ENCODE results near the gene RREB1. TPM values are rescaled to one million over a fixed set of nuclear protein-coding genes. Genes with fewer than 3 reads are reported as not detected.

The RREB1 gene
- total RNA-seq, 6 experiments from 2014 or later = 17.5 to 23.5 (median 20.1) TPM

- H3K27ac Mint-ChIP-seq = no peak overlapping the region
- H3K36me3 Mint-ChIP-seq (ENCODE audit: low read depth) = no peaks in the 10 kb centered on the region
- no peak overlapping the region for H3K4me3 Mint-ChIP-seq
- peaks cover 1% of the 10 kb centered on the region; the same call in 1 of the 2 replicates for H3K27me3 Mint-ChIP-seq (ENCODE audit: insufficient read depth)
- DNase-seq = no peak
- no peaks in the 10 kb centered on the region for H3K4me1 Mint-ChIP-seq (ENCODE audit: low read depth)
- no peak for TF ChIP-seq CTCF (IDR thresholded peaks at IDR 0.05)
- H3K9me3 Mint-ChIP-seq = no peaks in the 10 kb centered on the region
These were observed 7.5 kb upstream of the RREB1 start for GRCh38 chr6:7100072-7100752.

DNA sequence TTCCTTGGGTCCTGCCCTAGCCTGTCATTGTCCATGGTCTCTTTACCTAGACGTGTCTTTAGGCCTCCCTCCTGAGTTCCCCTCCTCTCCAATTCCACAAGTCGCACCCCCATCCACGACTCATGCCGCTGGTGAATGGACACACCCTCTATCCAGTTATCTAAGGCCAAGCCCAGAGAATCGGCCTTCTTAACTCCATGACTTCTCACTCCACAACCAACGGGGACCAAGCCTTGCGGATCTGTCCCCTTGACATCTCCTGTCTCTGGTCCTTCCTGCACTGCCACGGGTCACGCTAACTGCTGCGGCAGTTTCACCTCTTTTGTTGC lies 7.0 kb upstream of the RREB1 start:
- no peak for TF ChIP-seq CTCF (IDR thresholded peaks at IDR 0.05)
- no peak overlapping the region for H3K27ac Mint-ChIP-seq
- H3K36me3 Mint-ChIP-seq (ENCODE audit: low read depth) = no peaks in the 10 kb centered on the region
- no peaks in the 10 kb centered on the region for H3K9me3 Mint-ChIP-seq
- DNase-seq = no peak
- no peak overlapping the region for H3K4me3 Mint-ChIP-seq
- H3K4me1 Mint-ChIP-seq (ENCODE audit: low read depth) = no peaks in the 10 kb centered on the region
- H3K27me3 Mint-ChIP-seq (ENCODE audit: insufficient read depth) = peaks cover 1% of the 10 kb centered on the region; the same call in 1 of the 2 replicates

GRCh38 chr6:7101290-7101689 lies 6.5 kb upstream of the RREB1 start:
- Mint-ChIP-seq H3K27me3 (ENCODE audit: insufficient read depth) (peaks cover 1% of the 10 kb centered on the region; the same call in 1 of the 2 replicates), H3K4me3 (no peak overlapping the region), H3K27ac (no peak overlapping the region), H3K36me3 (ENCODE audit: low read depth) (no peaks in the 10 kb centered on the region), H3K4me1 (ENCODE audit: low read depth) (peaks cover 5% of the 10 kb centered on the region), H3K9me3 (no peaks in the 10 kb centered on the region)
- TF ChIP-seq CTCF (IDR thresholded peaks at IDR 0.05) = no peak
- no peak for DNase-seq

- Mint-ChIP-seq H3K4me1 (ENCODE audit: low read depth) (peaks cover 15% of the 10 kb centered on the region), H3K4me3 (no peak overlapping the region), H3K27ac (no peak overlapping the region), H3K9me3 (no peaks in the 10 kb centered on the region), H3K27me3 (ENCODE audit: insufficient read depth) (no peaks in the 10 kb centered on the region; the same call in 1 of the 2 replicates), H3K36me3 (ENCODE audit: low read depth) (no peaks in the 10 kb centered on the region)
- no peak for TF ChIP-seq CTCF (IDR thresholded peaks at IDR 0.05)
- DNase-seq = no peak
These were observed 3.0 kb upstream of the RREB1 start for GRCh38 chr6:7104752-7105151.

DNA sequence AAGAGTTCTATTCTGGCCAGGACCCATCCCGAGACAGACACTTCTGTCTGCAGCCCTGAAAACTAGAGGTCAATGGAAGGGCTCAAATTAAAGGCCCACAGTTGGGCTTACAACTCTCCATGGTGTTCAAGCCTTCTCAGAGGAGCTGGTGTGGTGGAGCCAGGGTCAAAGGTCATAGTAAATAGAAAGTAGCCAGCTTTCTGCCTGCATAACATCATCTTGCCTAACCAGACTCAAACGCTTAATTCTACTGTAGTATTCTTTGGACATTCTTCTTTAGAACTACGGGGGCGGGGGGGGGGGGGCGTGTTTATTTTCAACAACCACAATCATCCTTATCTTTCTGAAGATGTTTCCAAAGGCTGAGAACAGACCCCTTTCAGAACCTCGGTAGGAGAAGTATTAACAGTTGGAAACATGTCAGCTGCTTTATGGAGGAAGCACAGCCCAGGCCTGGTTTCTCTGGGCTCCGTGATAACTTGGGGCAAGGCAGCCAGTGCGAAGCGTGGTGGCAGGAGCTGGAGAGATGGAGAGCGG lies 1.5 kb upstream of the RREB1 start:
- Mint-ChIP-seq H3K36me3 (ENCODE audit: low read depth) (no peaks in the 10 kb centered on the region), H3K27me3 (ENCODE audit: insufficient read depth) (no peaks in the 10 kb centered on the region; the same call in 1 of the 2 replicates), H3K27ac (peak overlapping the region; percentile 96), H3K4me1 (ENCODE audit: low read depth) (peaks cover 30% of the 10 kb centered on the region), H3K9me3 (no peaks in the 10 kb centered on the region), H3K4me3 (peak overlapping the region; percentile 87)
- no peak for TF ChIP-seq CTCF (IDR thresholded peaks at IDR 0.05)
- DNase-seq = no peak
